HG03280 (cell line): Measurements from ENCODE around the gene MAN1A1.
"Not testable (repeated sequence)": the region's sequence is repeated elsewhere in the genome, so short reads cannot be mapped to it uniquely, and the experiment has no call there.

Source experiments
- ATAC-seq: cut with Tn5 transposase; IDR thresholded peaks from one replicate; pipeline ENCODE4 v1.9.1; 2021; ENCODE audit warnings: mild to moderate bottlenecking, moderate library complexity; ENCODE audit not compliant: unreplicated experiment

Gene MAN1A1

DNA sequence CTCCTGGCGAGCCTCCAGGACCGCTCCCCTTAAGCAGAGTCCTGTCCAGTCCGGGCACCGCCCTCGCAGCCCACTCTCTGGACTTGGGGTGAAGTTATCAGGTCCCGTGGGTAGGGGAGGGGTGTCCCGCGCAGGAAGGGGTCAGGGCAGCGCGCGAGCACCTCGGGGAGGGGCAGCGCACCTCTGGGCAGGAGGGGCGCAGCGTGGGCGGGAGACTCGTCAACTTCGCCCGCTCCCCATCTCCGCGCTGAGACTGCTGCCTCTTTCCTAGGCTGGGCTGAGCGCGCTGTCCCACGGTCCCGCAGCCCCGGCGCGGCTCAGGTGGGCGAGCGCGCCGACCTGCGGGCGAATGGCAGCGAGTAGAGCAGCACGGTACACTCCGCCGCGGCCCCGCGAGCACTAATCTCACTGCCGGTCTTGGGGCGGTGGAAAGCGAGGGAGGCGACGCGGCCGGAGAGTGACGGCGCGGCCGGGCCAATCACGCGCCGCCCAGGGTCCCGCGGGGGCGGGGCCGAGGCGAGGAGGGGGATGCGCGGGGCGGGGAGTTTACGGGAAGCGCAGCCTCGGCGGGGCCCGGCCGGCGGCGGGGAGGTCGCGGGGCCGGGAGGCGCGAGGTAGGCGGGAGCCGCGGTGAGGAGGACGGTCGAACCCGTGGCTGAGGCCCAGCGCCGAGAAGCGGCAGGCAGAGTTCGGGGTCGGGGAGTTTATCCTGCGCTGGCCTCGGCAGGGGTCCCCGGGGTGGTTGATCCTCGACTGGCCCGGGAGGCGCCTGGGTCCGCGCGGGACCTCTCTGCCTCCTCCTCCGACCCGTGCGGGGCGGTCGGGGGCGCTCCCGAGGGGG, at the start of gene MAN1A1:
MAN1A1 (minus strand) TSS at position 401 of the 841 bp plus-strand sequence. CDS start 696 bp downstream, outside the sequence.
- ATAC-seq = peak; percentile 75

DNA sequence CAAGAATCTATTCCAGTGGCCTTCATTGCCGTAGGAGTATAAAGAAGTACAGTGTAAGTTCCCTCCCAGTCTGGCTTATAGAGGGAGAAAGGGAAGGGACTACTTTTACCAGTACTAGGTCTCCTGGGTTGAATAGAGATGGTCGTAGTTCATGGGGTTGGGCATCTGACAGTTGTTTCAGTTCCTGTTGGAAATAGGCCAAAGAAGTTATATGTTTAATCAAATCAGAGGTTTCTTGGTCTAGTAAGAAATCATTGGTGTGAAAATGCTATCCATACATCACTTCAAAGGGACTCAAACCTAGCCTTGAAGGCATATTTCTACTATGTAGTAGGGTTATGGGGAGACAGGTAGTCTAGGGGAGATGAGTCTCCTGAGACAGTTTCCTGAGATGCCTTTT, 45.6 kb upstream of the MAN1A1 start:
- no peak for ATAC-seq

DNA sequence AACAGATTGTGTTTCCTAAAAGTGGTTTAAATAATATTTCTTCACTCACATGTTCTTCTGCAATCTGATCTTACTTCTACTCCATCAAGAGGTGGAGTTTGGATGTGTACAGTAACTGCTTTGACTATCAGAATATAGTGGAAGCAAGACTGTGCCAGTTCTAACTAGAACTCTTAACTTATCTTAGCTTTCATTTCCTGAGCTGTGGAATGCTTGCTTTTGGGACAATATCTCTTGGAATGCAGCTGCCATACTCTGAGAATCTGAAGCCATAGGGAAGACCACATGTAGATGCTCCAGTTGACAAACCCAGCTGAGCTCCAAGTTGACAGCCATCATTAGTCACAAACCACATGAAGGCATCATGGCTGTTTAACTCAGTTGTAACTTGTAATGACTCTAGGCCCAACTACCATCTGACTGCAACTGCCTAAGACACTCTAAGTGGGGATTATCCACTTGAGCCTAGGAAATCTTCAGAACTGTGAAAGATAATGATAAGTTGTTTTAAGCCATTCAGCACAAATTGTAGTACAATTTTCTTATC, 40.8 kb upstream of the MAN1A1 start:
- ATAC-seq = no peak

DNA sequence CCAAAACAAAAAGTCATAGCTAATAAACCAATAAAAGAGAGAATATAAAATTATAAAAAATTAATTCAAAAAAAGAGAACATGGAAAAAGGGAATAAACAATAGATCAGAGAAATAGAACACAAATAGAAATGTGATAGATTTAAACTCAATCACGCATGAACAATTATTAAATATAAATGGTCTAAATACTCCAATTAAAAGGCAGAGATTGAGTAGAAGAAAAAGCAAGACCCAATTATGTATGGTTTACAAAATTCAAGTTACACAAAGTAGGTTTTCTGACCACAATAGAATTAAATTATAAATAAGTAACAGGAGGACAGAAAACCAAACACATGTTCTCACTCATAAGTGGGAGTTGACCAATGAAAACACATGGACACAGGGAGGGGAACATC, 36.4 kb upstream of the MAN1A1 start:
- no peak for ATAC-seq

DNA sequence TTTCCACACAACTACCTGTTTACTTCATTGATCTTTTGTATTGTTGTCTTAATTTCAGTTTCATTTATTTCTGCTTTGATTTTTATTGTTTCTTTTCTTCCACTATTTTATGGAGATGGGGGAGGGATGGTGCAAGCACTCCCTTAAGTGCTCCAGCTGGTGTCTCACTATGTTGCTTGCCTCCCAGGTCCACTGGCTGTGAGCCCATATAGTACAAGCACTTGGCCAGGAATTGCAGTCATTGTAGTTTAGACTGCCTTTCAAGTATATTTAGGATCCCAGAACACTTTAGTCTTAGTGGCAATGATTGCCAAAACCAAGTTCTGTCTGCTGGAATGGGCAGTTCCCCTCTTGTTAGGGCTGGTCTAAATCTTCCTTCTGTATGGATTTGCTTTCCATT, 34.9 kb upstream of the MAN1A1 start:
- no peak for ATAC-seq

DNA sequence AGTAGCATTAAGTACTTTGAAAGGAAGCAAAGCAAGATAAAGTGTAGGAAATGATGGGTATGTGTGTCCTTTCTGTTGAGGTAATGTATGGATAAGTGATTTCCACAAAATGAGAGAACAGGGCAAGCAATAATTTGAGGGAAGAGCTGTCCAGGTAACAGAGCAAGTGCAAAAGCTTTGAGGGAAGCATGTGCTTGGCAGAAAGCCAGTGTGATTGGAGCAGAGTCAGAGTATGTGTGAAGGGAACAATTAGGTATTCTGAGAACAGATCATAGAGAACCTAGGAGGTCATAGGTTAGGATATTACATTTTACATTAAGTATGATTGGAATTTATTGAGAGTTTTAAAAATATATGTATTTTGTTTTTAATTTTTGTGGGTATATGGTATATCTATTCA, 30.2 kb upstream of the MAN1A1 start:
- no peak for ATAC-seq

DNA sequence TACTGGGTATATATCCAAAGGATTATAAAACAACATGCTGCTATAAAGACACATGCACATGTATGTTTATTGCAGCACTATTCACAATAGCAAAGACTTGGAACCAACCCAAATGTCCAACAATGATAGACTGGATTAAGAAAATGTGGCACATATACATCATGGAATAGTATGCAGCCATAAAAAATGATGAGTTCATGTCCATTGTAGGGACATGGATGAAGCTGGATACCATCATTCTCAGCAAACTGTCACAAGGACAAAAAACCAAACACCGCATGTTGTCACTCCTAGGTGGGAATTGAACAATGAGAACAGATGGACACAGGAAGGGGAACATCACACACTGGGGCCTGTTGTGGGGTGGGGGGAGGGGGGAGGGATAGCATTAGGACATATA, 27.5 kb upstream of the MAN1A1 start:
- ATAC-seq = not testable (repeated sequence)

DNA sequence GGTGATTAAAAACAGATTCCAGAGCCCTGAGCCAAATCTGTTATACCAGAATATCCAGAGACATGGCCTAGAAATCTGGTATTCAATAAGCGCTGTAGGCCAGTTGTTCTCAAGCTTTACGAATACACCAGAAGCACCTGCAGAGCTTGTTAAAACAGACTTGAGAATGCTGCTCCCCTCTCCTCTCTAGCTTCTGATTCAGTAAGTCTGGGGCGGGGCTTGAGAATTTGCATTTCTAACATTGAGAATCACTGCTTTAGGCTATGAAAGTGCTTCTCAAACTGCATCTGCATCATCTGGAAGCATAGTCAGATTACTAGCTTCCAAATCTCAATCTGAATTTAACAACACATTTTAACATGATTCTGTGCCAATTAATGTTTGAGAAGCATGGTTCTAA, 20.5 kb upstream of the MAN1A1 start:
- ATAC-seq = no peak

DNA sequence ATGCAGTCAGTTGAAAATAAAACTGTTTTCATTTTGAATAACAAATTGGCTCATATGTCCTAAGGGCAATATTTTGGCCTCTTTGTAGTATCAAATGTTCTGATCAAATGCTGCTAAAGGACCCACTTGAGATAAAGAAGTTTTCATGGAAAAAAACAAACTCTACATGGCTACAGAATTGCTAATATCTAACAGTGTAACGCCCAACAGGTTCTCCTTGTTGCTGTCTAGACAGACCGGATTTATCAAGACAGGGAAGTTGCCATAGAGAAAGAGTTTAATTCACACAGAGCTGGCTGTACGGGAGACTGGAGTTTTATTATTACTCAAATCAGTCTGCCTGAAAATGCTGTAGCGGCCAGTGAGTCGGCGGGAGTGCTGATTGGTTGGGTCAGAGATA, 19.4 kb upstream of the MAN1A1 start:
- no peak for ATAC-seq

DNA sequence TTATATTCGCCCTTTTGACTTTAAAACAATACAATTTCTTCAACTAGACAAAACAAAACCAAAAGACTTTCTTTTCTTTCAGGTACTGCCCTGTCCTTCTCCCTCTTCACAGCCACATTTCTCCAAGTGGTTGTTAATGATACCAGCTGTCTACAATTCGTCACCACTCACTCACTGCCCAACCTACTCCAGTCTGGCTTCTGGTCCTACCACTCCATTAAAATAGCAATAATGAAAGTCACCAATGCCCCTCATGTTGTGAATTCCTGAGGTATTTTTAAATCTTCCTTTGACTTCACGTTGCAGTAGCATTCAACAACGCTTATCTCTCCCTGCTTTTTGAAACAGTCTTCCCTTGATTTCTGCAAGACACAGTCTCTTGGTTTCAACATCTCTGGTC, 11.6 kb upstream of the MAN1A1 start:
- no peak for ATAC-seq

DNA sequence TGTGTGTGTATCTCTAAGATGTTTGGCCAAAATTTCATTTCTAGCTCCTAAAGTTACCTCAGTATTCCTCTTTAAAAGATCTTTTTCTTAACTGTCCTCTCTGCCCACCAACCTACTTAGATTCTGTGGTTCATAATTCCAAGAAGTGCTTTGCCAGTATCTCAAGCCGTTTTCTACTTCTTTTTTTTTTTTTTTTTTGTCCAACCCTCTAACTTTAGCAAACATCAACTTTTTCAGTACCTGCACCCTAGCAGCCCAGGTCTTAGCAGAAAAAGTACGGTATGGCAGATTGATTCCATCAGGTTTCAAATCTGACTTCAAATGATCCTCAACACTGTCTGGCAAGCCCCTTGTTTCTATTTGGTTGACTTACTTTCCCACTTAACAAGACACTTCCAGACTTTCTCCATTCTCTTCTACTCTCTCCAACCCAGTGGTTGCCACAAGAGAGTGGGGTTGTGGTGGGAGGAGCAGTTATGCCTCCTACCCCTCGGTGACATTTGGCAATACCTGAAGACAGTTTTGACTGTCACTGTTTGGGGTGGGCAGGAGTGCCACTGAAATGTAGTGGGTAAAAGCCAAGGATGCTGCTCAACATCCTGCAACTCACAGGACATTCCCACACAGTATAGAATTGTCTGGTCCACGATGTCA, 10.8 kb upstream of the MAN1A1 start:
- no peak for ATAC-seq

DNA sequence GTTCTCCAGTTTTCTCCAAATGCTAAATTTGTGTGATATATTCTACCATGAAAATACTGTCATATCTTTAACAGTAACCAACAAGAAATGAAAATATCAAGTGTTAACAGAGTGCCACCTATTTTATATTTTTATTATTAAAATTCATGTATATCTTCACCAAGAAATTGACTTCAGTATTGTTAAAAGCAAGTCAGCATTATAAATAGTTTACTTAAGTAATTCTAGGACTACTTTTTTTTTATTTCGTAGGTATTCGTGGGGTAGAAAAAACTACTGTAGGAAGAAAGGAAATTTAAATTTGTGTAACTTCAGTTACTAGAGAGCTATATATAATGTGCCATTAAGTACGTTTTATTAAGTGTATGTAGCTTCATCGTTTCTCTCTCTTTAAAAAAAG, 6.3 kb upstream of the MAN1A1 start:
- no peak for ATAC-seq

DNA sequence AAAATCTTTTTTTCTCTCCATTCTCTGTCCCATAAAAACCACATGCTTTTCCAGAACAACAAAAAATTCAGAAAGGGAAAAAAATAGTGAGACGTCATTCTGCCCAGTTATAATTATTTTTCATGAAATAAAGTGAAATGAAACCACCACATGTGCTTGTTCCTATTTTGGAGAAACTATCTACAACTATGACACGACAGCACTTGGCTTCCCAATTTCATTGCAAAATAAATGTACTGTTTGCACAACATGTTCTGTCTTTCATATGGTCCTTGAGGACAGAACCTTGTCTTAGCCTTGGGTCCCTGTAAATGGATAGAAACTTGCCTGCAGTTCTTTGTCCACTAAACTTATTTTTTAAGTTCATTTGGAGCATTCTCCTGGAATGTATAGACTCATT, 5.6 kb upstream of the MAN1A1 start:
- no peak for ATAC-seq

DNA sequence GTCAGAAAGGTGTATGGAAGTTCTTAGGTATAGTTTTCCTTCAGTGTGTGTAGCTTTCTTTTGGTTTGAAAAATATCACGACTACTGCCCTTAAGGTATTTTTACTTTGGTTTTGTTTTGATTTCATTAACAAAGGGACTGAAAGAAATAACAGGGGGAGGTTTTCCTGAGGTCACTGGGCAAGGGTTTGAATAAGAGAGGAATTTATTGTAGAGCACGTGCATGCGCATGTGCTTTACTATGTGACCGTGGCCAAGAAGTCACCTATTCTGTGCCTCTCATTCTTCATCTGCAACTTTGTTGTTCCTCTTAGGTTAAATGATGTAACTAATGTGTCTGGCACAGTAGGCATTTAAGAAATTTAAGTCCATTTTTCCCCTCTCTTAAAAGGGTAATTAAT, 4.1 kb upstream of the MAN1A1 start:
- no peak for ATAC-seq

DNA sequence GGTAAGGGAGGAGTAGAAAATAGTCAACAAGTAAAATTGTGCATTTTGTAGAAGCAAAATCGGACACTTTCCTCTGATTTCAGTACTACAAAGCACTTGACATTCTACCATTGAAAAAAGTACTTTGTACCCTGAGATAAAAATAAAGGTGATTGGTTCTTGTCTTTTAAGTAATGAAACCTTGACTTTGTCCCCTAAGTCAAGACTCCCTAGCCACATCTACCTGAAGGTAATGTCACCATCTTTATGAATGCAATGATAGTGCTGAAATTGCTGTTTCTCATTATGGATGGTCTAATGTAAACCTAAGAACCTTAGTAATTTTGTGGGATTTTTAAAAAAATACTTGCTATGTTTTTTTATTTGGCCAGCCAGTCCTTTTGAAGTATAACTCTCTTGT, 2.4 kb upstream of the MAN1A1 start:
- ATAC-seq = no peak

DNA sequence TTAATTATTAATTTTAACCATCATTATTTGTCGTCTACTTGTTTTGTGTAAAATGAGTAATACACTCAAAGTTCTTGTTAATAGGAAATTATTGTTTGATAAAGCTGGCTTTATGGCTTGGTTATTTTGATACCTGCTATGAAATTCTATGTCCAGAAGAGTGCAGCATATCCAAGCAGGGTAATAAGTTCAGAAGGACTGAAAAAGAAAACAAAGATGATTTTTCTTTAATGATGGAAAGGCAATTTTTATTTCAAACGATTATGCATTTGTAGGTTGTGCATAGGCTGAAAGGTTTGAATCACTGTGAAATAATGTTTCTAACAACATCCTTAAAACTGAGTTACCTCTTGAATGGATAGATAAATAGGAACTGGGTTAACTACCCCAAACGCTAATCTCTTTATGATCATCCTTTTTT, 1.4 kb upstream of the MAN1A1 start:
- no peak for ATAC-seq

DNA sequence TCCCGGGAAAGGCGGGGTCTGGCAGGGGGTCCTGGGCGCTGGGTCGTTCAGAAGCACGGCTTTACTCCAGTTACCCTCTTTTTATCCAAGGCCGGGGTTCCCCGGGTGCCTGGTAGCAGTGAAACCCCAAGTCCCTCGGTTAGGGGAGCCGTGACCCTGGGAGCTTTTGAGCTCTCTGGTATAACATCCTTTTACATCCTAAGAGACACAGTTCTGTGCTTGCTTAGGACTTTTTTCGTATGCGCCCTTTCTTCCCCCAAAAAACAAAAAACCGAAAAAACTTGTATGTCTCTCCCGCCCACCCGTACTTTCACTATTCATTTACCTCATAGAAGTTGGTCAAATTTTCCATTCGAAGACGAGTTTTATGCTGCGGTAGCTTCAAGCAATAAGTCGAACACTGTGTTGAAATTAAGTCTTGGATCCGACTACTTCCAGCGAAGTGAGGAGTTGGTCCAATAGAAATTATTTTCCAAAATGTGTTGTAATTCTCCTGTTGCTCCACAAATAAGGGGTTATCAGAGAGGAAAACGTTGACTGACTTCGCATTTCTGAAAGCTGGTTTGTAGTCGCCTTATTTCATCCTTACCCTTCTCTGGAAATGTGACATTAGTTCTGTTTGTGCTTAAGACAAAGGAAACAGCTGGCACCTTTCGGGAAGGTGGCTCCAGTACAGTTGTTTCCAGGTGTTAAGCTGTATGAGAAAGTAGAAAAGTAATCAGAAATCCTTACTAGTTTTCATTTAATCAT, 816 bp upstream of the MAN1A1 start:
- peak; percentile 8 for ATAC-seq

DNA sequence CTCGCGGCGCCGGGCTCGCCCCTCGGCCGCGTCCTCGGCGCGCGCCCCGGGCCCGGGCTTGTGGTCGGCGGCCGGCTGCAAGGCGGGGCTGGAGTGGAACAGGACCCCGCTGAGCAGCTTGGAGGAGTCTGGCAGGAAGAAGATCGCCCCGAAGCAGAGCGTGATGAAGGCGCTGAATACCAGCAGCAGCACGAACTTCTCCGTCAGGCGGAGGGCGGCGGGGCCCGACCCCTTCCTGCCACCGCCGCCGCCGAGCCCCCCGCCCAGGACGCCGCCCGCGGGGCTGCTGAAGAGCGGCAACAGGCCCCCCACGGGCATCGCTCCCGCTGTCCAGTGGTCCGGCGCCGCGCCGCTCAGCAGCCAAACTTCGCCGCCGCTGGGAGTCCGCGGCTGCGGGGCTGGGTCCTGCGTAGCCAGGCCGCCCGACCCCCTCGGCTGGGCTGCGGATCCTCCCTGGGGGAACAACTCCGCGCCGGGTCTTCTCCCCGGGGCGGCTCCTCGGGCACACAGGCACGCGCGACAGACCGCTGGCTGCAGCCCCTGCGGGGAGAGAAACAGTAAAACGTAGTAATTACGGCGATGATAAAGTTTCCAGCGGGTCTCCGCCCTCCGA, 707 bp downstream of the MAN1A1 start:
- ATAC-seq = peak; percentile 4

DNA sequence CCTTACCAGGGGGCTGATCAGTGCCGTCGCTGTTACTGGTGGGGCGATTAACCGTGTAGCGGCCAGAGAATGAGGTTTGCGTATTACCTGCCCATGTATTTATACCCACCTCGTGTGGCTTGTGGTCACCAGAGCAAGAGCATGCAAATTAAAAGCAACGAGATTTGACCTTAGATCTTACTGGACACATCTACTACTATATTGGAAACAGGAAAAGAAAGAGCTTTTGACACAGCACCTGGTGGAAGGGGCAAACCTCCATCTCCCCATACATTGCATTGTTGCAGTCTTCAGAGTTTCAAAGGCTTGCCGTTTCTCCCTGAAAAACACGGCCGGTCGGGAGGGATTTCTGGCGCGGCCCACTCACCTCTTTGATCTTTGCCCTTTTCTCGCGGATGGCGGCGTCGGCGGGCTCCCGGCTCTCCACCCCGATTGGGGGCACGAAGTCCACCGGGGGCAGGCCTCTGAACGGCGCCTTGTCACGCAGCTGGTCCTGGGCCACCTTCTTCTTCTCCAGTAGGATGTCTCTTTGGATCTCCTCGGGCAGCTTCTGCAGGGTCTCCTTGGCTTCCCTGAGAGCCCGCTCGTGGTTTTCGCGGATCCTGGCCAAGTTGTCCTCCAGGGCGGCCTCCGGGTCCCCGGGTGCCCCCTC, 1.3 kb downstream of the MAN1A1 start:
- ATAC-seq = peak; percentile 32

DNA sequence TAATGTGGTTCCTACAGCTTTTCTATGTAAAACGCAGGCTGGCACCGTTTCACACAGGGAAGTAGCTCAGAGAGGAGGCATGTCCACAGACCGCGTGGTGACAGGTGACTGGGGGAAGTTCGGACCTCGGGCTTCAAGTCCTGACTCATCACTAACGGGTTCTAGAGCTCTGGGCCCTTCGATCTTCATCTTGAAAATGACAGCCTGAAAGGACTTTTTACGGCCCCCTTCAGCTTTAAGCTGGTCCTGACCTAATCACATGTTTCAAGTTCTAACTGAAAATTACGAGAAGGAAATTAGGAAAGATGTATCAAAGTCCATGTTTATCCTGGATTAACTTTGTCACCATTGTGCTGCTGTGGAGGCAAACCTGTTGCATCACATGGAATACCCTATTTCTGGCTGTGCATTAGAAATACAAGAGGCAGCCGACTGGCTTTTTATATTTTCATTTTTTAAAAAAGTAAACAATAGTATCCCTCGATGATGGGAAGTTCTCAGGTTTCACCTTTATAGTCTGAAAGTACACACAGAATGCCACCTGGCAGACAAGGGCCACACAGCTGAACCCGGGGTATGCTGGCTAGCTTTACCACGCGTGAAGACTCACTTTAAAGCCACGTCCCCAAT, 2.0 kb downstream of the MAN1A1 start:
- ATAC-seq = peak; percentile 21
